MCF 10A (cell line): ENCODE results near the gene FKBP5. TPM values are rescaled to one million over a fixed set of nuclear protein-coding genes. Genes with fewer than 3 reads are reported as not detected.

Experiments used
- BruUV-seq: library from RNA; stranded (reverse); fragments of 400-500 nt; replicated peaks from 2 replicates; lab custom pipeline; 2021; lab: Mats Ljungman, UMichigan
- CTCF ChIA-PET: fragments of 300-600 bp; sonication (Branson Sonifier 250); formaldehyde crosslinking; extraction: SDS; loops from one replicate; lab custom pipeline; 2021; ENCODE audit warnings: antibody characterized with exemption, inconsistent platforms; lab: Yijun Ruan, JAX
- POLR2A ChIA-PET: fragments of 300-600, 350-650 bp; sonication (Branson Sonifier 250); formaldehyde crosslinking; extraction: SDS; loops from one replicate; lab custom pipeline; 2020; ENCODE audit warnings: antibody characterized with exemption, inconsistent platforms; lab: Yijun Ruan, JAX
- DNase-seq: peaks from one replicate; pipeline ENCODE4 v3.0.0-alpha.2; 2018; ENCODE audit not compliant: unreplicated experiment
- H3K27ac Mint-ChIP-seq: one replicate; pipeline ENCODE4 v1.8.0; 2022; ENCODE audit warnings: mild to moderate bottlenecking, low read depth, mixed read lengths; ENCODE audit not compliant: unreplicated experiment
- H3K27me3 Mint-ChIP-seq: one replicate; pipeline ENCODE4 v1.8.0; 2022; ENCODE audit warnings: mixed read lengths; ENCODE audit not compliant: insufficient read depth, unreplicated experiment
- H3K36me3 Mint-ChIP-seq: one replicate; pipeline ENCODE4 v1.8.0; 2022; ENCODE audit warnings: mild to moderate bottlenecking, moderate library complexity, mixed read lengths; ENCODE audit not compliant: insufficient read depth, unreplicated experiment
- H3K4me1 Mint-ChIP-seq: one replicate; pipeline ENCODE4 v1.8.0; 2022; ENCODE audit warnings: mixed read lengths; ENCODE audit not compliant: insufficient read depth, unreplicated experiment
- H3K4me3 Mint-ChIP-seq: one replicate; pipeline ENCODE4 v1.8.0; 2022; ENCODE audit warnings: mild to moderate bottlenecking, moderate library complexity, mixed read lengths; ENCODE audit not compliant: unreplicated experiment
- H3K9me3 Mint-ChIP-seq: one replicate; pipeline ENCODE4 v1.8.0; 2022; ENCODE audit warnings: mixed read lengths; ENCODE audit not compliant: unreplicated experiment
- intact Hi-C: fragments of 100-400 bp; cut with micrococcal nuclease; formaldehyde crosslinking; loops from 2 replicates; pipeline ENCODE4 v1.14.1; 2022
- total RNA-seq: library from RNA; stranded (reverse); gene quantifications from 2 replicates; pipeline ENCODE4 v1.2.3, GENCODE V29; 2022
- TF ChIP-seq, protein P1 (sequence below): fragments of 200-600 bp; IDR thresholded peaks from one replicate; pipeline ENCODE4 v1.8.0; 2022; ENCODE audit warnings: antibody characterized with exemption, mild to moderate bottlenecking; ENCODE audit not compliant: unreplicated experiment

FKBP5 gene
- total RNA-seq, 1 experiment from 2014 or later = 387 TPM

- peaks cover 5% of the 10 kb centered on the region for H3K36me3 Mint-ChIP-seq
- H3K4me3 Mint-ChIP-seq = peak overlapping the region; percentile 77
- no peaks in the 10 kb centered on the region for H3K27me3 Mint-ChIP-seq
- H3K4me1 Mint-ChIP-seq = peaks cover 63% of the 10 kb centered on the region
- peak; percentile 97 for DNase-seq
- TSS peak; percentile 13 for BruUV-seq
- TF ChIP-seq, protein P1, sequence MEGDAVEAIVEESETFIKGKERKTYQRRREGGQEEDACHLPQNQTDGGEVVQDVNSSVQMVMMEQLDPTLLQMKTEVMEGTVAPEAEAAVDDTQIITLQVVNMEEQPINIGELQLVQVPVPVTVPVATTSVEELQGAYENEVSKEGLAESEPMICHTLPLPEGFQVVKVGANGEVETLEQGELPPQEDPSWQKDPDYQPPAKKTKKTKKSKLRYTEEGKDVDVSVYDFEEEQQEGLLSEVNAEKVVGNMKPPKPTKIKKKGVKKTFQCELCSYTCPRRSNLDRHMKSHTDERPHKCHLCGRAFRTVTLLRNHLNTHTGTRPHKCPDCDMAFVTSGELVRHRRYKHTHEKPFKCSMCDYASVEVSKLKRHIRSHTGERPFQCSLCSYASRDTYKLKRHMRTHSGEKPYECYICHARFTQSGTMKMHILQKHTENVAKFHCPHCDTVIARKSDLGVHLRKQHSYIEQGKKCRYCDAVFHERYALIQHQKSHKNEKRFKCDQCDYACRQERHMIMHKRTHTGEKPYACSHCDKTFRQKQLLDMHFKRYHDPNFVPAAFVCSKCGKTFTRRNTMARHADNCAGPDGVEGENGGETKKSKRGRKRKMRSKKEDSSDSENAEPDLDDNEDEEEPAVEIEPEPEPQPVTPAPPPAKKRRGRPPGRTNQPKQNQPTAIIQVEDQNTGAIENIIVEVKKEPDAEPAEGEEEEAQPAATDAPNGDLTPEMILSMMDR = no peak
- H3K27ac Mint-ChIP-seq = peak overlapping the region; percentile 89
- intact Hi-C loops = no loop called here
- POLR2A ChIA-PET = interaction anchor here (0.5 to 17.8 kb wide), 25 partner anchors 9 to 951 kb away, joined by 3 to 1351 read pairs (median 7); partner anchors contain the start of genes ARMC12, CDKN1A, FKBP5 and SRPK1
- CTCF ChIA-PET = interaction anchor here (0.6 to 4.2 kb wide), 7 partner anchors 9 to 103 kb away, joined by 3 to 18 read pairs (median 3); partner anchors contain the start of genes ARMC12 and FKBP5
- no peaks in the 10 kb centered on the region for H3K9me3 Mint-ChIP-seq
Measured at GRCh38 chr6:35727231-35727934, 38.7 kb upstream of the FKBP5 start.

GRCh38 chr6:35725721-35726438 is 37.2 kb upstream of the FKBP5 start:
- H3K36me3 Mint-ChIP-seq = peaks cover 5% of the 10 kb centered on the region
- H3K9me3 Mint-ChIP-seq = no peaks in the 10 kb centered on the region
- ChIA-PET CTCF (interaction anchor here (0.6 to 4.2 kb wide), 8 partner anchors 9 to 331 kb away, joined by 3 to 18 read pairs (median 4); partner anchors contain the start of gene ARMC12), POLR2A (interaction anchor here (0.8 to 17.8 kb wide), 28 partner anchors 8 to 950 kb away, joined by 3 to 1351 read pairs (median 8); partner anchors contain the start of genes ARMC12, FKBP5, MAPK14 and RPL10A)
- TF ChIP-seq, protein P1 = no peak
- BruUV-seq = no TSS peak
- peak overlapping the region; percentile 77 for H3K4me3 Mint-ChIP-seq
- intact Hi-C loops = no loop called here
- H3K27ac Mint-ChIP-seq = peak overlapping the region; percentile 89
- H3K27me3 Mint-ChIP-seq = no peaks in the 10 kb centered on the region
- DNase-seq = peak; percentile 94
- peaks cover 62% of the 10 kb centered on the region for H3K4me1 Mint-ChIP-seq

DNA sequence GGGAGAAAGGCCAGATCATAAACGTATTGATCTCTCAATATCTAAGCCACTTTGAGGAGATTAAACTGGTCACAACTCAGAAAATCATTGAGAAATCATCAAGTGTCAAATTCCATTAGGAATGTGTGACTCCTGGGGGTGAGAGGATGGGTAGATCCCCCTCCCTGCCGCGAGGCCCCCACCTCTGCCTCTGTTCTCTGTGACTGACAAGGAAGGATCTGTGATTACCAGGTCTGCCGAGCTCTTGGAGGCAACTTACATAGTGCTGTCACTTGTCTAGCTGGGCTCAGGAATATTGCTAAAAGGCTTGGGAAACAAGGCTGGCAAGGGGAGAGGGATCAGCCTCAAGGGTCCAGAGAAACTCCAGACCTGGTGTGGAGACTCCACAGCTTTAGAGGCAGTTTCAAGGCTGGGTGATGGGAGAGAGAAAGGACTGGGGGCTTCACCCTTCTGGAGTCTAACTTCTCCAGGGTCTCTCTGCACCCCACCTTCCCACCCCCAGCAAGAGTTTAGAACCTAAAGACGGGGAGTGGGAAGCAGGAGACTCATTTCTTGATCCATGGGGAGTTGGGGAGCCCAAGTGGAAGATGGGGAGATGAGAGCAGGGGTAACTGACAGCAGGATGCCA is 36.5 kb upstream of the FKBP5 start:
- Mint-ChIP-seq H3K9me3 (no peaks in the 10 kb centered on the region), H3K4me1 (peaks cover 68% of the 10 kb centered on the region), H3K36me3 (peaks cover 5% of the 10 kb centered on the region), H3K4me3 (peak overlapping the region; percentile 77), H3K27me3 (no peaks in the 10 kb centered on the region), H3K27ac (peak overlapping the region; percentile 89)
- ChIA-PET CTCF (interaction anchor here (0.7 to 4.2 kb wide), 7 partner anchors 8 to 123 kb away, joined by 3 to 18 read pairs (median 4); partner anchors contain the start of gene ARMC12), POLR2A (interaction anchor here (0.8 to 17.8 kb wide), 25 partner anchors 8 to 951 kb away, joined by 3 to 1351 read pairs (median 9); partner anchors contain the start of genes ARMC12, FKBP5 and MAPK14)
- TF ChIP-seq, protein P1 = no peak
- peak; percentile 42 for DNase-seq
- intact Hi-C loops = no loop called here
- TSS peak; percentile 62 for BruUV-seq
